Neural cell (in vitro differentiated cells): ENCODE measurements around the gene KLHDC7B. TPM values are rescaled to one million over a fixed set of nuclear protein-coding genes. Genes with fewer than 3 reads are reported as not detected.
"Not testable (repeated sequence)": the region's sequence is repeated elsewhere in the genome, so short reads cannot be mapped to it uniquely, and the experiment has no call there.

Experiments
- H2AFZ ChIP-seq: fragments of 200-600, 300-800 bp; sonication (generic), shearing (Covaris generic); 2 replicates; pipeline ENCODE4 v1.6.0; 2014; ENCODE audit warnings: low read depth, mild to moderate bottlenecking, antibody characterized with exemption, low read length, moderate library complexity
- H3F3A ChIP-seq: fragments of 200-600 bp; shearing (Covaris generic); 2 replicates; pipeline ENCODE4 v1.6.1; 2016; ENCODE audit warnings: mild to moderate bottlenecking, moderate library complexity, mixed read lengths, antibody characterized with exemption, low read length; ENCODE audit not compliant: insufficient read depth, poor library complexity, severe bottlenecking
- H3K27ac ChIP-seq: fragments of 200-600, 300-800 bp; sonication (generic), shearing (Covaris generic); 2 replicates; pipeline ENCODE4 v1.5.1; 2014; ENCODE audit warnings: mild to moderate bottlenecking, low read length, moderate library complexity
- H3K27me3 ChIP-seq: fragments of 300-800, 200-600 bp; sonication (generic), shearing (Covaris generic); 2 replicates; pipeline ENCODE4 v1.6.0; 2014; ENCODE audit warnings: mild to moderate bottlenecking, low read depth, low read length, moderate library complexity; ENCODE audit not compliant: insufficient read depth
- H3K36me3 ChIP-seq: fragments of 300-800, 200-600 bp; sonication (generic), shearing (Covaris generic); 2 replicates; pipeline ENCODE4 v1.5.1; 2014; ENCODE audit warnings: mild to moderate bottlenecking, antibody characterized with exemption, low read length, moderate library complexity; ENCODE audit not compliant: insufficient read depth
- H3K4me2 ChIP-seq: fragments of 300-800, 200-600 bp; sonication (generic), shearing (Covaris generic); 2 replicates; pipeline ENCODE4 v1.6.0; 2014; ENCODE audit warnings: mild to moderate bottlenecking, low read length
- H3K4me3 ChIP-seq: fragments of 300-800, 200-600 bp; sonication (generic), shearing (Covaris generic); 2 replicates; pipeline ENCODE4 v1.5.1; 2014; ENCODE audit warnings: mild to moderate bottlenecking, low read length, moderate library complexity
- H3K79me2 ChIP-seq: fragments of 200-600 bp; shearing (Covaris generic); replicated peaks from 2 replicates; pipeline ENCODE4 v1.6.0; 2014; ENCODE audit warnings: mild to moderate bottlenecking, low read length, moderate library complexity; ENCODE audit not compliant: insufficient read depth
- H3K9ac ChIP-seq: fragments of 300-800, 200-600 bp; sonication (generic), shearing (Covaris generic); 2 replicates; pipeline ENCODE4 v1.6.1; 2016; ENCODE audit warnings: mild to moderate bottlenecking, low read length, mixed read lengths
- H3K9me2 ChIP-seq: fragments of 200-600 bp; shearing (Covaris generic); 2 replicates; pipeline ENCODE4 v1.6.1; 2016; ENCODE audit warnings: mild to moderate bottlenecking, low read length, mixed read lengths; ENCODE audit not compliant: insufficient read depth
- H3K9me3 ChIP-seq: fragments of 200-600, 300-800 bp; sonication (generic), shearing (Covaris generic); 2 replicates; pipeline ENCODE4 v1.6.1; 2016; ENCODE audit warnings: mild to moderate bottlenecking, mixed run types, low read length, moderate library complexity, mixed read lengths
- H4K20me1 ChIP-seq: fragments of 200-600 bp; shearing (Covaris generic); 2 replicates; pipeline ENCODE4 v1.6.1; 2016; ENCODE audit warnings: mild to moderate bottlenecking, mixed run types; ENCODE audit not compliant: insufficient read depth
- EP300 ChIP-seq: fragments of 450-650 bp; conservative IDR thresholded peaks from 2 replicates; pipeline ENCODE4 v1.6.1; 2014; ENCODE audit warnings: antibody characterized with exemption, mild to moderate bottlenecking, moderate library complexity; ENCODE audit not compliant: poor library complexity, severe bottlenecking
- EZH2 ChIP-seq: fragments of 200-600, 300-800 bp; shearing (Covaris generic), sonication (generic); IDR thresholded peaks from 2 replicates; pipeline ENCODE4 v1.6.1; 2014; ENCODE audit warnings: antibody characterized with exemption, low read length, borderline replicate concordance, mild to moderate bottlenecking; ENCODE audit not compliant: insufficient read depth, poor library complexity, severe bottlenecking
- MXI1 ChIP-seq: fragments of 450-650 bp; conservative IDR thresholded peaks from 2 replicates; pipeline ENCODE4 v1.6.1; 2014; ENCODE audit warnings: antibody characterized with exemption, mild to moderate bottlenecking; ENCODE audit not compliant: poor library complexity, severe bottlenecking
- POLR2AphosphoS5 ChIP-seq: IDR thresholded peaks from 2 replicates; pipeline ENCODE4 v1.6.1; 2012
- SMC3 ChIP-seq: fragments of 450-650 bp; conservative IDR thresholded peaks from 2 replicates; pipeline ENCODE4 v1.6.1; 2014; ENCODE audit warnings: antibody characterized with exemption, mild to moderate bottlenecking, moderate library complexity; ENCODE audit not compliant: poor library complexity
- TAF1 ChIP-seq: IDR thresholded peaks from 2 replicates; pipeline ENCODE4 v1.6.1; 2012; ENCODE audit warnings: low read depth
- polyA plus RNA-seq: library from polyadenylated mRNA; depleted of rRNA; stranded (reverse); fragments of >200 nt; gene quantifications from 2 replicates; pipeline ENCODE4 v1.2.3, GENCODE V29; 2014
- TF ChIP-seq, protein P1 (sequence below): IDR thresholded peaks from 2 replicates; pipeline ENCODE4 v1.6.1; 2012; ENCODE audit warnings: borderline replicate concordance

The KLHDC7B gene
- polyA plus RNA-seq, 1 donor from 2014 or later = not detected

DNA sequence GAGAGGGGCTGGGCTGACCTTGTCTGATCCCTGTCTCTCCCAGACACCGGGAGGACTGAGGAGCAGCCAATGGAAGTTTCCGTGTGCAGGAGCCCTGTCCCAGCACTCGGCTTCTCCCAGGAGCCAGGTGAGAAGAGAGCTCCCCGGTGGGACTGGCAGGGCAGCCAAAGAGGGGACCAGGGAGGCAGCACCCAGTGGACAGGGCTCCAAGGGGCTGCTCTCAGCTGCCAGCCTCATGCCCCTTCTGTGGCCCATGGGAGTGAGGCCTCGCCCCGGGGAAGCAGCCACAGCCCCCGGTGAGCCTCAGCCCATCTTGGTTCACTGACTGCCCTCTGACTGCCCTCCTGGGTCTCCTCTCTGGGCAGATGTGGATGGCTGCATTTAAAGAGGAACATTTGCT lies 27.1 kb upstream of the KLHDC7B start:
- no peaks in the 10 kb centered on the region for H3K36me3 ChIP-seq

DNA sequence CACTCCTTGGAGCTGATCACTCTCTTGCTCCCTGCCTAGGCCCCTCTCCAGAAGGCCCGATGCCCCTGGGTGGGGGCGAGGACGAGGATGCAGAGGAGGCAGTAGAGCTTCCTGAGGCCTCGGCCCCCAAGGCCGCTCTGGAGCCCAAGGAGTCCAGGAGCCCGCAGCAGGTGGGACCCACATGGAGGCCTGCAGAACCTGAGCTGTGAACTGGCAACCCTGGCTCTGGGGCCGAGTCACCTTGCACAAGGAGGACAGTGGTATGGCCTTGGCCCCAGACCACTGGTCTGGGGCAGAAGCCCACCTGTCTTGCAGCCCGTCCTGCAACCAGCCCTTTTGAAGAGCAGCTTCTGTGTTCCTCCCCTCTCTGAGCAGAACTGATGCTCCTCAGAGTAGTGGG lies 26.5 kb upstream of the KLHDC7B start:
- H3K9me3 ChIP-seq = no peaks in the 10 kb centered on the region
- H2AFZ ChIP-seq = no peak overlapping the region
- H3K36me3 ChIP-seq = no peaks in the 10 kb centered on the region
- H4K20me1 ChIP-seq = no peaks in the 10 kb centered on the region
- no peaks in the 10 kb centered on the region for H3F3A ChIP-seq
- H3K9me2 ChIP-seq = no peaks in the 10 kb centered on the region
- H3K4me3 ChIP-seq = no peak overlapping the region
- no peak overlapping the region for H3K27ac ChIP-seq
- H3K9ac ChIP-seq = no peak overlapping the region
- H3K4me2 ChIP-seq = no peak overlapping the region
- H3K79me2 ChIP-seq = no peaks in the 10 kb centered on the region
- TF ChIP-seq EZH2 (no peak), TAF1 (no peak)
- no peaks in the 10 kb centered on the region for H3K27me3 ChIP-seq

More for the DNA sequence above, 27.1 kb upstream of the KLHDC7B start:
- no peaks in the 10 kb centered on the region for H3F3A ChIP-seq
- TF ChIP-seq MXI1 (no peak), POLR2AphosphoS5 (no peak), SMC3 (no peak), EP300 (no peak), EZH2 (no peak)
- TF ChIP-seq, protein P1, sequence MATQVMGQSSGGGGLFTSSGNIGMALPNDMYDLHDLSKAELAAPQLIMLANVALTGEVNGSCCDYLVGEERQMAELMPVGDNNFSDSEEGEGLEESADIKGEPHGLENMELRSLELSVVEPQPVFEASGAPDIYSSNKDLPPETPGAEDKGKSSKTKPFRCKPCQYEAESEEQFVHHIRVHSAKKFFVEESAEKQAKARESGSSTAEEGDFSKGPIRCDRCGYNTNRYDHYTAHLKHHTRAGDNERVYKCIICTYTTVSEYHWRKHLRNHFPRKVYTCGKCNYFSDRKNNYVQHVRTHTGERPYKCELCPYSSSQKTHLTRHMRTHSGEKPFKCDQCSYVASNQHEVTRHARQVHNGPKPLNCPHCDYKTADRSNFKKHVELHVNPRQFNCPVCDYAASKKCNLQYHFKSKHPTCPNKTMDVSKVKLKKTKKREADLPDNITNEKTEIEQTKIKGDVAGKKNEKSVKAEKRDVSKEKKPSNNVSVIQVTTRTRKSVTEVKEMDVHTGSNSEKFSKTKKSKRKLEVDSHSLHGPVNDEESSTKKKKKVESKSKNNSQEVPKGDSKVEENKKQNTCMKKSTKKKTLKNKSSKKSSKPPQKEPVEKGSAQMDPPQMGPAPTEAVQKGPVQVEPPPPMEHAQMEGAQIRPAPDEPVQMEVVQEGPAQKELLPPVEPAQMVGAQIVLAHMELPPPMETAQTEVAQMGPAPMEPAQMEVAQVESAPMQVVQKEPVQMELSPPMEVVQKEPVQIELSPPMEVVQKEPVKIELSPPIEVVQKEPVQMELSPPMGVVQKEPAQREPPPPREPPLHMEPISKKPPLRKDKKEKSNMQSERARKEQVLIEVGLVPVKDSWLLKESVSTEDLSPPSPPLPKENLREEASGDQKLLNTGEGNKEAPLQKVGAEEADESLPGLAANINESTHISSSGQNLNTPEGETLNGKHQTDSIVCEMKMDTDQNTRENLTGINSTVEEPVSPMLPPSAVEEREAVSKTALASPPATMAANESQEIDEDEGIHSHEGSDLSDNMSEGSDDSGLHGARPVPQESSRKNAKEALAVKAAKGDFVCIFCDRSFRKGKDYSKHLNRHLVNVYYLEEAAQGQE = no peak
- no peak overlapping the region for H3K4me2 ChIP-seq
- H3K27ac ChIP-seq = no peak overlapping the region
- no peaks in the 10 kb centered on the region for H3K9me2 ChIP-seq
- H3K79me2 ChIP-seq = no peaks in the 10 kb centered on the region
- no peaks in the 10 kb centered on the region for H4K20me1 ChIP-seq
- no peaks in the 10 kb centered on the region for H3K9me3 ChIP-seq
- no peak overlapping the region for H3K4me3 ChIP-seq
- no peak overlapping the region for H2AFZ ChIP-seq
- no peaks in the 10 kb centered on the region for H3K27me3 ChIP-seq
- H3K9ac ChIP-seq = no peak overlapping the region

DNA sequence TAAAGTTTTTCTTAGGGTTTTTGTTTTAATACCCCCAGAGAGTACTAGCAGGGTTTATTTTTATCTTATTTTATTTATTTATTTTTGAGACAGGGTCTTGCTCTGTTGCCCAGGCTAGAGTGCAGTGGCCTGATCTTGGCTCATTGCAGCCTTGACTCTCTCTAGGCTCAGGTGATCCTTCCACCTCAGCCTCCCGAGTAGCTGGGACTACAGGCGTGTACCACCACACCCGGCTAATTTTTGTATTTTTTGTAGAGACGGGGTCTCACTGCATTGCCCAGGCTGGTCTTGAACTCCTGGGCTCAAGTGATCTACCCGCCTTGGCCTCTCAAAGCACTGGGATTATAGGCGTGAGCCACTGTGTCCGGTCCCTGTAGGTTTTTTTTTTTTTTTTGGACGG lies 25.5 kb upstream of the KLHDC7B start:
- not testable (repeated sequence) for H3K36me3 ChIP-seq, H3K79me2 ChIP-seq, H3K9me2 ChIP-seq, H4K20me1 ChIP-seq, H3K9ac ChIP-seq, H3K4me2 ChIP-seq, H2AFZ ChIP-seq, H3F3A ChIP-seq, H3K27me3 ChIP-seq, H3K9me3 ChIP-seq, H3K27ac ChIP-seq, H3K4me3 ChIP-seq
